Lower lobe of right lung (tissue), 2 donors: ENCODE results near the gene CD99. TPM values are rescaled to one million over a fixed set of nuclear protein-coding genes. Genes with fewer than 3 reads are reported as not detected.

Experiments
- ATAC-seq, 2 donors: fragments of 200-7000 bp; cut with Tn5 transposase; one replicate each; pipeline ENCODE4 v1.9.1; 2020 to 2022; ENCODE audit warnings: mild to moderate bottlenecking in 2 of 2, moderate library complexity in 2 of 2
- DNase-seq: peaks from one replicate; pipeline ENCODE4 v3.0.0-alpha.2; 2020
- H3K27ac ChIP-seq: fragments of 200-600 bp; one replicate; pipeline ENCODE4 v1.8.0; 2022
- H3K27me3 ChIP-seq: fragments of 200-600 bp; one replicate; pipeline ENCODE4 v1.8.0; 2022; ENCODE audit warnings: low read depth
- H3K36me3 ChIP-seq: fragments of 200-600 bp; one replicate; pipeline ENCODE4 v1.8.0; 2022; ENCODE audit warnings: mild to moderate bottlenecking
- H3K4me1 ChIP-seq: fragments of 200-600 bp; one replicate; pipeline ENCODE4 v1.8.0; 2022
- H3K4me3 ChIP-seq: fragments of 200-600 bp; one replicate; pipeline ENCODE4 v1.8.0; 2022; ENCODE audit warnings: mild to moderate bottlenecking
- H3K9me3 ChIP-seq: fragments of 200-600 bp; one replicate; pipeline ENCODE4 v1.8.0; 2022
- CTCF ChIP-seq: fragments of 200-600 bp; IDR thresholded peaks from one replicate; pipeline ENCODE4 v1.8.0; 2022; ENCODE audit warnings: antibody characterized with exemption, mild to moderate bottlenecking
- intact Hi-C: fragments of 100-400 bp; cut with DNase I; formaldehyde crosslinking; loops from one replicate; pipeline ENCODE4 v1.11.0; 2022
- total RNA-seq: library from RNA; stranded (reverse); fragmentation: NEBNext Ultra II Directional; extraction: Animal tissue kit (Norgen Biotek cat#: 25700); gene quantifications from one replicate; pipeline ENCODE4 v1.2.1, GENCODE V29; 2021
- donor health status: DM: no; HTN: yes; CAD: no; lungs with severe emphysema.

Gene CD99
- total RNA-seq, 1 donor from 2014 or later, result 249 TPM

GRCh38 chrX:2682565-2683177, 8.4 kb upstream of the CD99 start:
- ATAC-seq (no peak), DNase-seq (no peak)
- TF ChIP-seq CTCF, result no peak
- Histone ChIP-seq H3K9me3 (no peaks in the 10 kb centered on the region), H3K27me3 (no peaks in the 10 kb centered on the region), H3K36me3 (no peaks in the 10 kb centered on the region), H3K4me3 (no peak overlapping the region), H3K4me1 (no peaks in the 10 kb centered on the region), H3K27ac (no peak overlapping the region)
- intact Hi-C loops, result no loop called here

- Histone ChIP-seq H3K36me3 (no peaks in the 10 kb centered on the region), H3K27ac (no peak overlapping the region), H3K4me3 (no peak overlapping the region), H3K27me3 (no peaks in the 10 kb centered on the region), H3K9me3 (no peaks in the 10 kb centered on the region), H3K4me1 (no peaks in the 10 kb centered on the region)
- no peak for TF ChIP-seq CTCF
- DNase-seq (no peak), ATAC-seq (no peak)
- intact Hi-C loops, result no loop called here
These were observed 6.8 kb upstream of the CD99 start for GRCh38 chrX:2684256-2684655.

GRCh38 chrX:2685886-2686285, 5.2 kb upstream of the CD99 start:
- no peak for TF ChIP-seq CTCF
- no peak overlapping the region for H3K4me3 ChIP-seq
- H3K36me3 ChIP-seq, result no peaks in the 10 kb centered on the region
- H3K27ac ChIP-seq, result no peak overlapping the region
- H3K27me3 ChIP-seq, result no peaks in the 10 kb centered on the region
- no peak for ATAC-seq
- H3K9me3 ChIP-seq, result no peaks in the 10 kb centered on the region
- intact Hi-C loops, result no loop called here
- no peaks in the 10 kb centered on the region for H3K4me1 ChIP-seq
- no peak for DNase-seq

GRCh38 chrX:2689773-2690666, 1.1 kb upstream of the CD99 start:
- H3K9me3 ChIP-seq, result no peaks in the 10 kb centered on the region
- peaks cover 27% of the 10 kb centered on the region for H3K4me1 ChIP-seq
- DNase-seq (no peak), ATAC-seq (no peak)
- H3K27me3 ChIP-seq, result no peaks in the 10 kb centered on the region
- intact Hi-C loops, result no loop called here
- H3K27ac ChIP-seq, result peak overlapping the region; percentile 90
- TF ChIP-seq CTCF, result no peak
- H3K36me3 ChIP-seq, result no peaks in the 10 kb centered on the region
- peak overlapping the region; percentile 96 for H3K4me3 ChIP-seq

GRCh38 chrX:2691543-2692220, 587 bp downstream of the CD99 start:
- TF ChIP-seq CTCF, result no peak
- Histone ChIP-seq H3K9me3 (no peaks in the 10 kb centered on the region), H3K27ac (peak overlapping the region; percentile 90), H3K4me3 (peak overlapping the region; percentile 96), H3K36me3 (no peaks in the 10 kb centered on the region), H3K27me3 (no peaks in the 10 kb centered on the region), H3K4me1 (peaks cover 42% of the 10 kb centered on the region)
- peak; percentile 46 to 69 for ATAC-seq
- peak; percentile 75 for DNase-seq
- intact Hi-C loops, result no loop called here
